GM12801 (cell line): ENCODE measurements around the gene FAR2.

Source experiments
- CTCF ChIP-seq: IDR thresholded peaks from one replicate; pipeline ENCODE4 v1.5.1; 2011; ENCODE audit warnings: control low read depth; ENCODE audit not compliant: insufficient read length; ENCODE audit errors: extremely low read depth

FAR2 gene

GRCh38 chr12:29171421-29172258 lies 22.6 kb downstream of the FAR2 start:
- no peak for TF ChIP-seq CTCF

GRCh38 chr12:29176941-29177340 lies 27.9 kb downstream of the FAR2 start:
- TF ChIP-seq CTCF: no peak

GRCh38 chr12:29187756-29188155 lies 38.7 kb downstream of the FAR2 start:
- no peak for TF ChIP-seq CTCF

GRCh38 chr12:29191267-29191850 lies 42.3 kb downstream of the FAR2 start:
- no peak for TF ChIP-seq CTCF

GRCh38 chr12:29198901-29199300 lies 49.8 kb downstream of the FAR2 start:
- no peak for TF ChIP-seq CTCF

GRCh38 chr12:29200586-29200985 lies 51.5 kb downstream of the FAR2 start:
- TF ChIP-seq CTCF: no peak

GRCh38 chr12:29201296-29201695 lies 52.2 kb downstream of the FAR2 start:
- TF ChIP-seq CTCF: no peak
